Putamen (tissue), 1 donor: ENCODE data around the gene MAP4K1.
A peak's percentile ranks its signal among the peaks of the same experiment; 100 is the strongest.
"Not testable (repeated sequence)": the region's sequence is repeated elsewhere in the genome, so short reads cannot be mapped to it uniquely, and the experiment has no call there.

Source experiments
- DNase-seq: peaks from one replicate; pipeline ENCODE4 v3.0.0-alpha.2; 2016; ENCODE audit warnings: low spot score

The MAP4K1 gene

GRCh38 chr19:38650911-38651584 is 33.3 kb upstream of the MAP4K1 start:
- DNase-seq, result no peak

- DNase-seq, result no peak
Observed at GRCh38 chr19:38650172-38650775, 32.5 kb upstream of the MAP4K1 start.

GRCh38 chr19:38649305-38650171 is 31.8 kb upstream of the MAP4K1 start:
- no peak for DNase-seq

GRCh38 chr19:38648769-38649304 is 31.1 kb upstream of the MAP4K1 start:
- DNase-seq, result no peak

GRCh38 chr19:38647966-38648768 is 30.4 kb upstream of the MAP4K1 start:
- DNase-seq, result no peak

- peak; percentile 97 for DNase-seq
Observed at GRCh38 chr19:38647368-38647965, 29.7 kb upstream of the MAP4K1 start, which contains the start of gene ACTN4. Gene ACTN4 (plus strand): TSS chr19:38647649. CDS start chr19:38647746, 97 bp downstream.

- DNase-seq, result no peak
Observed at GRCh38 chr19:38644719-38645118, 27.0 kb upstream of the MAP4K1 start.

GRCh38 chr19:38642176-38642575 is 24.4 kb upstream of the MAP4K1 start:
- no peak for DNase-seq

- no peak for DNase-seq
Observed at GRCh38 chr19:38640368-38640767, 22.6 kb upstream of the MAP4K1 start.

GRCh38 chr19:38639679-38640078 is 21.9 kb upstream of the MAP4K1 start:
- no peak for DNase-seq

GRCh38 chr19:38638461-38638860 is 20.7 kb upstream of the MAP4K1 start:
- no peak for DNase-seq

- no peak for DNase-seq
Observed at GRCh38 chr19:38635483-38636399, 18.0 kb upstream of the MAP4K1 start.

- no peak for DNase-seq
Observed at GRCh38 chr19:38634757-38635482, 17.2 kb upstream of the MAP4K1 start.

- DNase-seq, result no peak
Observed at GRCh38 chr19:38632476-38633213, 14.9 kb upstream of the MAP4K1 start.

- not testable (repeated sequence) for DNase-seq
Observed at GRCh38 chr19:38631811-38632475, 14.2 kb upstream of the MAP4K1 start.

- not testable (repeated sequence) for DNase-seq
Observed at GRCh38 chr19:38631301-38631700, 13.5 kb upstream of the MAP4K1 start.

GRCh38 chr19:38629568-38629967 is 11.8 kb upstream of the MAP4K1 start:
- no peak for DNase-seq

- DNase-seq, result no peak
Observed at GRCh38 chr19:38626401-38626800, 8.6 kb upstream of the MAP4K1 start.
